ENCODE measurements around the gene RNU6-8.

RNU6-8 gene

GRCh38 chr14:32230695-32231280 is 27.7 kb upstream of the RNU6-8 start:
- Histone ChIP-seq H3K27ac (ENCODE audit: extremely low read depth, low read depth, low read length) (no peak overlapping the region), H3K9me3 (ENCODE audit: control insufficient read depth, insufficient read depth, low read depth, low read length) (no peaks in the 10 kb centered on the region), H3K4me1 (ENCODE audit: control insufficient read depth, insufficient read depth, low read length) (peaks cover 2% of the 10 kb centered on the region; the same call in 1 of the 2 replicates), H3K36me3 (ENCODE audit: control insufficient read depth in 2 of 2, insufficient read depth in 1 of 2, low read length in 2 of 2) (no peaks in the 10 kb centered on the region), H3K4me3 (ENCODE audit: low read depth, low read length) (no peak overlapping the region)
- ChIA-PET POLR2A (interaction anchor here (0.6 kb wide), 2 partner anchors 299 to 1983 kb away, joined by 3 to 4 read pairs; no protein-coding TSS in a partner anchor), CTCF (interaction anchor here (0.7 to 1.4 kb wide), 3 partner anchors 20 to 304 kb away, joined by 3 to 4 read pairs (median 3); no protein-coding TSS in a partner anchor)
- TF ChIP-seq, protein P1, sequence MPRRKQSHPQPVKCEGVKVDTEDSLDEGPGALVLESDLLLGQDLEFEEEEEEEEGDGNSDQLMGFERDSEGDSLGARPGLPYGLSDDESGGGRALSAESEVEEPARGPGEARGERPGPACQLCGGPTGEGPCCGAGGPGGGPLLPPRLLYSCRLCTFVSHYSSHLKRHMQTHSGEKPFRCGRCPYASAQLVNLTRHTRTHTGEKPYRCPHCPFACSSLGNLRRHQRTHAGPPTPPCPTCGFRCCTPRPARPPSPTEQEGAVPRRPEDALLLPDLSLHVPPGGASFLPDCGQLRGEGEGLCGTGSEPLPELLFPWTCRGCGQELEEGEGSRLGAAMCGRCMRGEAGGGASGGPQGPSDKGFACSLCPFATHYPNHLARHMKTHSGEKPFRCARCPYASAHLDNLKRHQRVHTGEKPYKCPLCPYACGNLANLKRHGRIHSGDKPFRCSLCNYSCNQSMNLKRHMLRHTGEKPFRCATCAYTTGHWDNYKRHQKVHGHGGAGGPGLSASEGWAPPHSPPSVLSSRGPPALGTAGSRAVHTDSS (tag by site-specific recombination; IDR thresholded peaks at IDR 0.05) = no peak
- no peak for TF ChIP-seq ZNF701 (tag by site-specific recombination; IDR thresholded peaks at IDR 0.05)
- no peak for TF ChIP-seq ZNF639 (tag by site-specific recombination; IDR thresholded peaks at IDR 0.05)
- TF ChIP-seq, protein P2, sequence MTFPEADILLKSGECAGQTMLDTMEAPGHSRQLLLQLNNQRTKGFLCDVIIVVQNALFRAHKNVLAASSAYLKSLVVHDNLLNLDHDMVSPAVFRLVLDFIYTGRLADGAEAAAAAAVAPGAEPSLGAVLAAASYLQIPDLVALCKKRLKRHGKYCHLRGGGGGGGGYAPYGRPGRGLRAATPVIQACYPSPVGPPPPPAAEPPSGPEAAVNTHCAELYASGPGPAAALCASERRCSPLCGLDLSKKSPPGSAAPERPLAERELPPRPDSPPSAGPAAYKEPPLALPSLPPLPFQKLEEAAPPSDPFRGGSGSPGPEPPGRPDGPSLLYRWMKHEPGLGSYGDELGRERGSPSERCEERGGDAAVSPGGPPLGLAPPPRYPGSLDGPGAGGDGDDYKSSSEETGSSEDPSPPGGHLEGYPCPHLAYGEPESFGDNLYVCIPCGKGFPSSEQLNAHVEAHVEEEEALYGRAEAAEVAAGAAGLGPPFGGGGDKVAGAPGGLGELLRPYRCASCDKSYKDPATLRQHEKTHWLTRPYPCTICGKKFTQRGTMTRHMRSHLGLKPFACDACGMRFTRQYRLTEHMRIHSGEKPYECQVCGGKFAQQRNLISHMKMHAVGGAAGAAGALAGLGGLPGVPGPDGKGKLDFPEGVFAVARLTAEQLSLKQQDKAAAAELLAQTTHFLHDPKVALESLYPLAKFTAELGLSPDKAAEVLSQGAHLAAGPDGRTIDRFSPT (tag by site-specific recombination; IDR thresholded peaks at IDR 0.05) = no peak
- no peak for TF ChIP-seq ZNF580 (tag by site-specific recombination; IDR thresholded peaks at IDR 0.05)
- TF ChIP-seq KLF10 (tag by site-specific recombination; IDR thresholded peaks at IDR 0.05) = no peak
- TF ChIP-seq INSM2 (tag by site-specific recombination; IDR thresholded peaks at IDR 0.05) = no peak
- TF ChIP-seq YY2 (tag by site-specific recombination; IDR thresholded peaks at IDR 0.05) = no peak
- TF ChIP-seq SP2 (tag by site-specific recombination; IDR thresholded peaks at IDR 0.05) = no peak
- no peak for TF ChIP-seq PRDM1 (tag by site-specific recombination; IDR thresholded peaks at IDR 0.05)
- no peak for TF ChIP-seq ZNF558 (tag by site-specific recombination; IDR thresholded peaks at IDR 0.05)
- TF ChIP-seq RBAK (tag by site-specific recombination; IDR thresholded peaks at IDR 0.05) = no peak
- no peak for TF ChIP-seq ZNF707 (tag by site-specific recombination; IDR thresholded peaks at IDR 0.05)

DNA sequence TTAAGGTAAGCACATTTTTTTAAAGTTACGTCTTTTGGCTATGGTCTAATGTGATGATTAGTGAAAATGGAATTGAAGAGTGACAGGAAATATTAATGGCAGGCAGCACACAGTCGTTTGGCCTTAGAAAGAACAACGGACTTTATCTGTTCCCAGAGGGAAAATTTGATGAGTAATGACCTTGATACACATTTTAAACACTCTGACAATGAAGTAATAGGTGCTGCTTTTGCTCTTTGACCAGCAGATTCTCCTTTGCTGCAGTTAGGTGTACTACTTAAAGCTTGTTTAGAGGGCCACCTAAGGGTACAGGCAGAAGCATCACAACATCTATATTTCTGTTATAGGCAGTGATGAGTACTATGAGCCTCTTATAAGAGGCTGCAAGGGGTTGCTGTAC is 27.1 kb upstream of the RNU6-8 start:
- no peak overlapping the region for H3K4me3 ChIP-seq (ENCODE audit: low read depth, low read length)
- H3K9me3 ChIP-seq (ENCODE audit: control insufficient read depth, insufficient read depth, low read depth, low read length) = no peaks in the 10 kb centered on the region
- H3K36me3 ChIP-seq (ENCODE audit: control insufficient read depth in 2 of 2, insufficient read depth in 1 of 2, low read length in 2 of 2) = no peaks in the 10 kb centered on the region
- POLR2A ChIA-PET = no interaction called here
- TF ChIP-seq ZNF146 (tag by site-specific recombination; IDR thresholded peaks at IDR 0.05) = no peak
- no peak for TF ChIP-seq ZNF274 (IDR thresholded peaks at IDR 0.05; ENCODE audit: low read length)
- TF ChIP-seq ZNF274 (tag by site-specific recombination; IDR thresholded peaks at IDR 0.05; ENCODE audit: borderline replicate concordance) = no peak
- no peak for TF ChIP-seq ZSCAN18 (tag by site-specific recombination; IDR thresholded peaks at IDR 0.05)
- H3K4me1 ChIP-seq (ENCODE audit: control insufficient read depth, insufficient read depth, low read length) = peaks cover 5% of the 10 kb centered on the region
- CTCF ChIA-PET = interaction anchor here (1.4 kb wide), 1 partner anchor 295 kb away, joined by 4 read pairs; no protein-coding TSS in a partner anchor
- H3K27ac ChIP-seq (ENCODE audit: extremely low read depth, low read depth, low read length) = no peak overlapping the region

Data from HEK293 (cell line).